Hypothalamus (tissue), 51 donors: ENCODE data around the gene PAK1.

Experiments
- DNase-seq, 51 donors: peaks; one replicate each; lab custom pipeline; 2025; lab: John Stamatoyannopoulos, UW

Gene PAK1

DNA sequence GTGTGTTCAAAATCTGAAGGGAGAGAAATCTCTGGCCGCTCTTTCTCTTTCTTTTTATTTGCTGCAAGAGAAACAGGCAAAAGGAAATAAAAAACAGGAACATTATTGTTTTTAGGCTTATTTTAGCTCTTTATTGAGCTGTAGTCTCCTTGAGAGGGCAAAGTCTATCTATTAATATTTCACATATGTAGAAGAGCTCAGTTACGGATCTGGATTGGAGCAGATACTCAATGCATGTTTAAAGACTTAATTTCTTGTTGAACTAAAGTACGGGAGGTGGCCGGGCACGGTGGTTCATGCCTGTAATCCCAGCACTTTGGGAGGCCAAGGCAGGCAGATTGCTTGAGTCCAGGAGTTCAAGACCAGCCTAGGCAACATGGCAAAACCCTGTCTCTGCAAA lies 94.0 kb downstream of the PAK1 start:
- no peak for DNase-seq

DNA sequence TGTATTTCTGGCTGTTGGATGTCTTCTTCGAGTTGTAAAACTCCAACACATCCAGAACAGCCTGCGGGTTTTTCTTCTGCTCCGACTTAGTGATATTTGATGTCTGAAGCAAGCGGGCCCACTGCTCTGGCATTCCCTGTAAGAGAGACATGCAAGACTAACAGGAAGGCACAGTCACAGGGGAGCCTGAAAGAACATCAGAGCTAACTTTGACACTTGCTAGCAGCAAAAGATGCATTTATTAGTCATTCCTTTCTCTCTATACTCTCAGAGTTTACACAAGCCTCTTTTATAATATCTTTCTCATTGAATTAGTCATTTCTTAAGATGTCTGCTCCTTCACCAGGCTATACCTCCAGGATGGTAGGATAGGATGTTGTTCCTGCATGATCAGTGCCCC lies 94.6 kb downstream of the PAK1 start:
- peak in 2 of 51 donors; percentile 25 to 29 for DNase-seq

DNA sequence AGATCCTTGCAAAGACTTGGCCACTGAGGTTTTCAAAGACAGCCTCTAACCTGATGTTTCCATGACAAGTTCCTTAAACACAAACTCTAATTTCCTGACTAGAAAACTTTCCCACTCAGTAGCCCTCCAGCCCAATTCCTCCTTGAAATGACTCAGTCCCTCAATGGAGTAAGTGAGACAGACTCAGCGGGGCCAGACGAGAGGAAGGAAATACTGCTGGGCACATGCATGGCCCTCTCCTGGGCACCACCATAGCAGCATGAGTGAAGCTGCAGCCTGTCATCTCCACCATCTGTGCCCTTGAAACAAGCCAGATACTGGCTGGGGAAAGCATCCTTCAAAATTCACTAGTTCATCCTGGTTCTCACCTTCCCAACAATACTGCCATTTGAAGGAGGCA lies 96.2 kb downstream of the PAK1 start:
- DNase-seq, result no peak

DNA sequence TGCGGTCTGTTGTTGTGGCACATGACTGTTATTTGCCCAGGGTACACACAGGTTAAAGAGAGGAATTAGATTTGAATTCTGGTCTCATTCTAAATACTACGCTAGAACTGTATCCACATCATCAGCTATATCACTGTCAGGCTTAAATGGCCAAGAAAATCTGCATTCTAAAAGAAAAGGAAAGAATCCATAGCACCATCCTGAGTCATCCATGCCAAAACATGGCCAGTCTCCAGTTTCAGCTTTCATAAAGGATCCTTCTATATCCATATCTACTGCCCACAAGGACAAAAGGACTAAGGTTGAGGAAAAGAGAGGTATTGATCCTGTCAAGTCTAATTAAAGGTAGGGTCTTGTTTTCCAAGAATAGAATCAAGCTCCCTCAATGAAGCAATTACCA lies 98.8 kb downstream of the PAK1 start:
- DNase-seq, result no peak

DNA sequence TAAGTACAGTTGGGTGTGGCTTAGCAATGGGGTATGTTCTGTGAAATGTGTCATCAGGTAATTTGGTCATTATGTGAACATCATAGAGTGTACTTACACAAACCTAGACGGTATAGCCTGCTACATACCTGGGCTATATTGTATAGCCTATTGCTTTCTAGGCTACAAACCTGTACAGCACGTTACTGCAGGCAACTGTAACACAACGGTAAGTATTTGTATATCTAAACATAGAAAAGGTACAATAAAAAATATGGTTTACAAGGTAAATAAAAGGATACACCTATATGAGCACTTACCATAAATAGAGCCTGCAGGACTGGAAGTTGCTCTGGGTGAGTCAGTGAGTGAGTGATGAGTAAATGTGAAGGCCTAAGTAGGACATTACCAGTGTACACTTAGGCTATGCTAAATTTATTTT lies 99.3 kb downstream of the PAK1 start:
- DNase-seq, result no peak

DNA sequence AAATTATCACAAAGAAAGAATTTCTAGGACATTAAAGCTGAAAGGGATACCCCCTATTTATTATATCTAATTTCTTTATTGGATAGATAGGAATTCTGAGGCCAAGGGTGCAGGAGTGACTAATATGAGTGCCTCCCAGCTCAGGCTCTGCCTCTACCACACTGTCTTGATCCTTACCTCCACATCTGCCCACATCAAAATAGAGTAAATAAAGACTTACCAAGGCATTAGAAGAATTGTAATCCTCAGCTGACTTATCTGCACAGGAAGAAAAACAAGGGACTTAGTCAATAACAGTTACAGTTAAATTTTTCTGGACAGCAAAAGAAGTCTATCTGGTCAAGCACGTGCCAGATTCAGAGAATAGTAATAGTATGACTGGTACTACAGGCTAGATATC lies 99.8 kb downstream of the PAK1 start:
- no peak for DNase-seq

DNA sequence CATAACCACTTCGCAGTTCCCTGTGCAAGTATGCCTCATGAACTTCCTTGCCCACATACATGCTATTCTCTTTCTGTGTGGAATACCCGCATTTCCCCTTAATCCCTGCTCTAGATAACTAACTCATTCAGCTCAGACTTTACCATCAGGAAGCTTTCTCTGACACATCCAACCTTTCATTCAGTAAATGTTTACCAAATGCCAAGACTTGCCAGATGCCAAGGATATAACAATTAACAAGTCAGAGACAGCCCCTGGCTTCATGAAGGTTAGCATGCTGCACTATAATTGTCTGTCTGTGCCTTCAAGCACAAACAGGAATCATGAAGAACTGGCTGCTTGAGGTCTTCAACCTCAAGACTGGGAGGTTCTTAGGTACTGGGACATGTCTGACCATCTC lies 101.2 kb downstream of the PAK1 start:
- no peak for DNase-seq

DNA sequence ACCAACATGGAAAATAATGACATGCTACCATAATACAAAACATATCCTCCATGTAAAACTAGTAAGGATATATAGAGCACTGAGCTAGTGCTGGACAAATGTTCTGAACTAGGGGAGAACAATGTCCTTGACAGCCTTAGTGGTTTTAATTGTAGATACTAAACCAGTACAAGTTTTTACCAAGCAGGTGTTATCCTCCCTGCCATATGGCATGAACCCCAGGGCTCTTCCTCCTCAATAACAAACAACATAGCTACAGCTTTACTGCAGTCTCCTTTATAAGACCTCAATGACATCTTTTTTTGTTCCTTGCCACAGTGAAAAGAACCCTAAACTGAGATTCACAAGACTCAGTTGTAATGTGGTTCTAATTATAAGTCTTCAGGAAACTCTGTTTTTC lies 102.2 kb downstream of the PAK1 start:
- DNase-seq, result no peak

DNA sequence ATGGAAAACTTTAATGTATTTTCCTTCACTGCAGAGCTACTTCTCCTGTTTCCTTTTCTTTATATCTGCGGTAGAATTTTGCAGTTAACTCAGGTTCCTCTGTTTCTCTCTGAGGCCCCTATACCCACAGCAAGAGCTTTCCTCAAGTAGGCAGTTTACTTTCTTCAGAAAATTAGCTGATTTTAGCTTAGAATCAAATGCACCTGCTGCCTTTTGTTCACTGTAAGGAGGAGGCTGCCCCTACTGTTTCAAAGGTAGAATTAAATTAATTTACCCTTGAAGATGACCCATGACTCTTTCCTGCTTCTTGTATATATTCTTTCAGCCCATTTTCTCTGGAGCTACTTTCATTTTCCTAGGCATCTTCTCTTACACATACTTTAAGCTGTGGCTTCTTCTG lies 103.7 kb downstream of the PAK1 start:
- DNase-seq, result no peak

DNA sequence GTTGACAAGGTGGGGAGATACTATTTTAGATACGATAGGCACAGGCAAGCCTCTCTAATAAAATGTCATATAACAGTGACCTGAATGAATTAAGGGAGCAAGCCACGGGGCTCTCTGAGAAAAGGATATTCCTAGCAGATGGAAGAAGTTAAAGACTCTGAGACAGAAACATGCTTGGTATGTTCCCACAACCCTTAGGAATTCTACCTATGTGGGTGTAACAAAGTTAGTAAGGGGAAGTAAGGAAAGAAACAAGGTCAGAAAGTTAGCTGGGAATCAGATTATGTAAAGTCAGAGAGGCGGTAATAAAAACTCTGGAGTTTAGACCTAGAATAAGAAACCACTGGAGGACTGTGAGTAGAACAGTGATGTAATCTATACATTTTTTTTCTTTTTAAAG lies 112.7 kb downstream of the PAK1 start:
- DNase-seq, result no peak

DNA sequence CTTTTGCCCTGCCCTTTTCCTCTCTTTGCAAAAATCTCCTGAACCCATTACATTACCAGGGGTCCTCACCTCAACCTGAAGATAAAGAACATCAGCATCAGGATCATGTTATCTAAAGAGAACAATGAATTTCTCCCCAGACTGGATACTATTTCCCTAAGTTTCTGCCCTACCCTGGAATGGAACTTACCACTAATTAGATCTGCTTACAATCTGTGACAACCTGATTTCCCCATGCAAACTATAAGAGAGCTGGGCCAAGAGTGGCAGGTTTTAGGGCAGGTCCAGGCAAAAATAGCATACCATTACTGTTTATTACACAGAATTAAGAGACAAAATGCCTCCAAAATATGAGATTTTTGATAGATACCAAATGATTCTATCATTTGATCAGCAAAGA lies 114.4 kb downstream of the PAK1 start:
- DNase-seq, result no peak

DNA sequence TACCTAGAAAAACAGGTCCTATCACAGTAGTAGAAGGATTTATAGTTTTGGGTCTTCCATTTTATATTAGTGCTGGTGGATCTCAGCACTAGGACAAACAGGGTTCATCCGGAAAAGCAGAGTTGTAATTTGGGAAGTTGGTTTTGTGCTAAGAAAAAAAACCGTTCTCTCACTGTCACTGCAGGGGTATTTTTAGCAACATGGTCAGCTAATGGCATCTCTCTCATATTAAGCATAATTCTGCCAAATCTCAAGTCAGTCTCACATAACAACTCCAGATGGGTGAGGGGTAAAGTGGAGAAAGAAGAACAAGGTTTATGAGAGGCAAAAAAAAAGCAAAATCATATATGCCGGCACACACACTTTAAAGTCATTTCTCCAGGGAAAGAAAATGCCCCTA lies 120.8 kb downstream of the PAK1 start:
- DNase-seq, result no peak

DNA sequence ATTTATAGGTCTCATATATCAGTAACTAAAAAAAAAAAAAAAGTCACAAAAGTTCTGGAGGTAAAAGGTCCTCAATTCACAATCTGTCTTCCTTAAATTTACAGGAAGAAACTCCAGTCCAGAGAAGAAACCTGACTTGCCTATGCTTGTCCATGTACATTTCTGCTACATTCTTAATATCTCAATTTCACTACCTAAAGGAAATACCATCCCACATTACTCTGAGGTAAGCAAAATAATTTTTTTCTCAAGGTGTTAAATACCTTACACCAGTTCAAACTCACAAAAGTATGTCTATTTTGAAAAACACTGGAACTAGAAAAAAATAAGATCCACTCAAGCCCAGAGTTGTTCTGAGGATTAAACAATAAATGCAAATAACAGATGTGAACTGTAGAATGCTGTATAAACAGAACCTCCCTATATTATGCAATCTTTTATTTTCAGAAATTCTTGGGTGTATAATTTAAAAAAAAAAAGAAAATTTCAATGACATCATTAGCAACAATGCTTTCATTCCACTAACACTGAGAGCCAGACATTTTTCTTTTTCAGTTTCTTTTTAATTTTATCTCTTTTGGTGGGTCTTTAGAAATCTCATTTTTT lies 122.5 kb downstream of the PAK1 start:
- no peak for DNase-seq

DNA sequence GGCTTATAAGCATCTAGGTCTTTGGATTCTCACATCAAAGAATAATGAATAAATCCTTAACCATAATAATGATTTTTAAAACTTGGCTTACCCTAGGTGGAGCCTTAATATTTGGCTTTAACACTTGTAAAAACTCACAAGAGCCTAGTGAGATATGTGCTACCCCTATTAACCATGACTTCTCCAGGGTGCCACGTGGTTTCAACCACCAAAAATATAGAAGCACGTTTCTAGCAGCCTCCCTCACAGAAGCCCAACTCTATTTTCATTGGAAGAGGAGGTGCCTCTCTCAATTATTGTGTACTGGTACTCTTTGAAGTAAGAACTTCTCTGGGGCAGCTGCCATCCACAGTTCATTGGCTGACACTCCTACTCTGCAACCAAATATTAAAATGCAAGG lies 125.9 kb downstream of the PAK1 start:
- DNase-seq, result no peak

DNA sequence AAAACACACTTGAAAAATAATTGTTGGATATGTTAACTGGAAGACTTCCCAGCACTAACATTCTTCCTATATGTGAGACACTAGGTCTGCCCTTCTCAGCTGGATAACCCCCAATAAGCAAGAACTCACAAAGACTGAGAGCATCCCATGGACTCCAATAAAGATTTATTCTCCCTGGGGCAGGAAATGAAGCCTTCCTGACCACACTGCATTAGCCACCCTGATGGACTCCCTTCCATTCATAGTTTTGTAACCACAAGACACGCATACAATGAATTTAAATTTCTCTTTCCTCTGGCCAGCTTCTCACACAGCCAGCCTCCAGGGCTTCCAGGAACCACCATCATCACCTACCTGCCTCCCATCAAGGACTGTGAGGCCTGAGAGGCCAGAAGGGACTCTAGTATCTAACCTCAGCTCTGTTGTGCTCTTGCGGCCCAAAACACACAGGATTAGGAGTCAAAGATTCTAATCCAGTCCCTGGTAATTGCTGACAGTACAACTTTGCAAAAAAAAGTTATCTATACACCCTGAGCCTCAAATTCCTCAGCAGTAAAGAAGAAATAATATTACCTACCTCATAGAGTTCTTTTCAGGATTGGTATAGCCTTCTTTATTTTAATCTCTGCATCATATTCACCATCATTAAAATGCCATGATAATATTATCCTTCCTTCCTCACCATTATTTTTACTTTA lies 126.8 kb downstream of the PAK1 start:
- DNase-seq, result no peak

DNA sequence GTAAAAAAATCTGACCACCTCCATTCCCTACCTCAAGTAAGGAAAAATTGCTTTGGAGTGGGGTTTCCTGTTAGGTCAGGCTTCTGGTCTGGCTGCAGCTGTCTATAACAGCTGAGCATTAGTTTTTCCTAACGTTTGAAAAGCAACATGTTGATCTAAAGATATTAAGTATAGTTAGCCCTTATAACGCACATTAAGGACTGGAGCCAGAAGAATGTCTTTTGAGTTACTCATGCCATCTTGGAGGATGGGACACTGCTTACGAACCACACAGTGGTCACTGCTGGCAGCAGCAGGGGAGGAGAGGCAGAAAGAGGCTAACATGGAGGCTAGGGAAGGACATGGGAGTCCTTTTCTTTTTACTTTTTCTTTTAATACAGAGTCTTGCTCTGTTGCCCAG lies 128.3 kb downstream of the PAK1 start:
- no peak for DNase-seq

DNA sequence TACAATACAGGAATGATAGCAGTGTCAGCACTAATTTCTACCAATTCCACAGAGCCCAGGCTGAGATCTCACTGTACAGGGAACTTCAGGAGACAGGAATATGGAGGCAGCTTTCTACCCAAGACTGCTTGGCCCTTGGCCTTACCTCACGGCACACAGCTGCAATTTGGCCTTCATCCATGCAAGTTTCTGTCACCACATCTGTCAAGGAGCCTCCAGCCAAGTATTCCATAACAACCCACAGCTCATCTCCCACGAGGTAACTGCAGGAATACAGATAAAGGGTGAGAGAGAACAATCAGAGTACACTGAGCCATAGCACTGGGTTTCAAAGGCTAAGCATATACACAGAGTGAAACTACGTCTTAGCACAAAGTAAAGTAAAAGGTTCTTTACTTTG lies 133.4 kb downstream of the PAK1 start:
- DNase-seq, result no peak

DNA sequence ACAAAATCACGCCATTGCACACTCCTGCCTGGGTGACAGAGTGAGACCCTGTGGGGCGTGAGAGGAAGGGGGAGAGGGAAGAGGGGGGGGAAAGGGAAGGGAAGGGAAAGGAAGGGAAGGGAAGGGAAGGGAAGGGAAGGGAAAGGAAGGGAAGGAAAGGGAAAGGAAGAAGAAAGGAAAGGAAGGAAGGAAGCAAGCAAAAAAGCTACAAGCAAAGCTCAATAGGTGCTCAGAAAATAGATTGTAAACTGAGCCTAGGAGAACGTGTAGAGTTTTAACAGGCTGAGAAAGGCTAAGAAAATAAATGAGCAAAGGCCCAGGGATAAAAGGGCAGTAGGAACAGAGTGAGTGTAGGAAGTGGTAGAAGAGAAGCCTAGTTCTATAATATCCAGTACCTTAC lies 141.6 kb downstream of the PAK1 start:
- DNase-seq, result no peak

DNA sequence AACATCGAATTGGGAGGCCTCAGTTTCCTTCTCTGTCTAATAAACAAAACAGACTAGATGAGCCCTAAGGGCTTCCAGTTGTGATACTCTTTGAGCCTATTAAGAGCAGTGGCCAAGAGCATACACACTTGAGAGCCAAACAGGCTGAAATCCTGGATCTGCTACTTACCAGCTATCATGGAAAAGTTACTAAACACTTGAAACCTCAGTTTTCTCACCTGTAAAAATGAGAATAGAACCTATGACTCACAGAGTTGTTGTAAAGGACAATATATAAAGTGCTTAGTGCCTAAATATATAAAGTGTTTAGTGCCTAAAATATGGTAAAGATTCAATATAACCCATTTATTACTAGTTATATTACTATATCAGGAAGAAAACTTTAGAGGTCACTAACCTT lies 148.7 kb downstream of the PAK1 start:
- no peak for DNase-seq

DNA sequence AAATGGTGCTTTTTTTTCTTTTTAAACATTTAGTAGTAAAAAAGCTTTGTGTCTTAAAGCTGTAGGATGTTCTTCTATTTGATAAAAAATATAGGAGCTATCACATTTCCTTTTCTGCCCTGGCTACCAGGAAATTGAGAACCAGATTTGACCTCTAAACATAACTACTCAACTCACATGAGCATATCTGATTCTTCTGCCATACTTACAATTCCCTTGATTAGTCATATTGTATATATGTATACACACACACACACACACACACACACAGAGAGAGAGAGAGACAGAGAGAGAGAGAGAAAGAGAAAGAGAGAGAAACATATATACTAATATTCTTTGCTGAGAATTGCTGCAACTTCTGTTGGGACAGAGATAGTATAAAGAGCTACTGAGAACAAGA lies 149.4 kb downstream of the PAK1 start:
- no peak for DNase-seq

DNA sequence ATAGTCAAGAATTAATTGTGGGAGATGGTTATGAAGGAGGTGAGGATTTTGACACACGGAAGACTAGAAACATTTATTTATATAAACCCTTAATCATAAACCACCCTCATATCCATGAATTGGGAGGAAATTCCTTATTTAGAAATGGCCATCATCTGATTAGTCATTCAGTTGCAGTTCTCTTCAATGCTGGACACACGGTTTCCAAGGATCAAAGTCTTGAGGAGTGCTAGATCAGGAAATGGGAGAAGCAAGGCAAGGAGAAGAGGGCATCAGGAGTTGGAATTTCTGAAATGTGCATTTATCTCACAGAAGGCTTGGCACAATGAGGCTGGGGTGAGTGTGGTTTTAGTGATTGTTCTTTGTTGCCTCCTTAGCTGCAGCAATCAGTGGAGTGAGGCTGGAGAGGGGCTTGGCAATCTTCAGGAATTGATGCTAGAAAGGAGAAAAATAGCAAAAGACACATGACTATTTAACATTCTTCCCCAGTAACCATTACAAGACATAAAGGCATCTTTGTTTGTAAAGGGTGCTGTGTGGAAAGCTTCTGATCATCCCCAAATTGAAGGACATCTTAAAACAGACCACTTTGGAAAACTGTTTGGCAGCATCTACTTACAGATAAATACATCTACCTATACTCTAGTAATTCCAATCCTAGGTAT lies 150.8 kb downstream of the PAK1 start:
- DNase-seq, result peak in 2 of 51 donors; percentile 9 to 49

DNA sequence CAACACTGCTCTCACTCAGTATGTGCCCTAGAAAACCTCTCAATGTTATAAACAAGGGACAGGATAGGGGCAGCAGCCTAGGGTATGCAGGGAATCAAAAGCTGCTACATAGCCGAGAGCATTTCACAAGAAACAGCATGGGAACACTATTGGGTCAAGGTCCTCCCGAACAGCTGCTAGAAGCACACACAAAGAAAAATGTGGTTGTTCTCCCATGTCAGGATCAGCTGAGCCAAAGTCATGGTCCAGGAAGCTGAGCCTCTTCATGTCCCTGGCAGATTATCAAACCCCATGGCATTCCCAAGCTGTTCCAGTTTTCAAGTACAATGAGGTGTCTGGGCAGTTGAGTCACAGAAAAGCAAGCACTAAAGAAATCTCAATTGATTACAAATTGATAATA lies 151.4 kb downstream of the PAK1 start:
- DNase-seq, result peak in 15 of 51 donors; percentile 2 to 48 (median 11)
